ENCODE data around the gene PDE4D.

DNA sequence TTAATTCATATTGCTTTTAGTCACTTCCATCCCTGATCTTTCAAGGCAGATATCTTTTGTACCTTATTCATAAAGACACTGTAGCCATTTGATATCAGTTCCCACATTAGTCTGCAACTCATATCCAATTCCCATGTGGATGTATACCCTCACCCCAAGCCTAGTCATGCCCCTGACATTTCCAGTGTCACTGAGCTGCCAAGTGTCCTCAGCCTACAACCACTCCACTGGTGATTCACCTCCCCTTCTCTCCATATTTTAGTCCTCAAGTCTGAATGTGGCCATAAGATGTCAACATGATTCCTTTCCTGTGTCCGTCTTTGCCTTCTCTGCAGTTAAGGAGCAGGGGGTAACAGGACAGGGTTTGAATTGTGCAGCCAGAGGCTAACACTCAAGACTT is 963.8 kb downstream of the PDE4D start:
- TF ChIP-seq EZH2 (IDR thresholded peaks at IDR 0.05; ENCODE audit: insufficient read depth, poor library complexity, severe bottlenecking) = no peak
- no peak for TF ChIP-seq EZH2phosphoT487 (IDR thresholded peaks at IDR 0.05; ENCODE audit: insufficient read depth, low read depth)

Measured in GM23248 (cell line).